LNCaP clone FGC (cell line): ENCODE data around the gene PMFBP1.

Source experiments
- DNase-seq: peaks from one replicate; pipeline ENCODE4 v3.0.0-alpha.2; 2011; ENCODE audit warnings: low read depth
- H3K4me3 ChIP-seq: 2 replicates; pipeline ENCODE4 v1.5.1; 2011; ENCODE audit warnings: mild to moderate bottlenecking, low read depth, low read length, control low read depth
- TF ChIP-seq, protein P1 (sequence below): IDR thresholded peaks from 2 replicates; pipeline ENCODE4 v1.5.1; 2012; ENCODE audit warnings: mild to moderate bottlenecking; ENCODE audit not compliant: control insufficient read depth, insufficient read depth; ENCODE audit errors: extremely low read depth

Gene PMFBP1

DNA sequence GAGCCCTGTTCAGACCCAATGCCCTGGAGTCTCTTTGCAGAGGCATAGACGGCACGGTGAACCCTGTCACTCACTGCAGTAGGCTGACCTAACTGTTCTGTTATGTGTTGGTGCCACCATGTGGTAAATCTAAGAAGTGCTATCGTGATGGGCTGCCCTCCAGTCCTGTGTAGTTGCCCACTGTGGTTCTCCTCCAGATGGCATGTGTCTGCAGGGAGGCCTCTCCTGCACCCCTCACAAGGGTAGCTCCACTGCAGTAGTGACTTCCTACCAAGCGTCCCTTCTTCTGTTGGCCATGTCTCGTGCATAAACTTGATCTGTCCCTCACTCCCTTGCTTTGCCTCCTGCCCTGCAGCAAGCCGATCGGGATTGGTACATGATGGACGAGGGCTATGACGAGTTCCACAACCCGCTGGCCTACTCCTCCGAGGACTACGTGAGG, 72.6 kb downstream of the PMFBP1 start:
- TF ChIP-seq, protein P1, sequence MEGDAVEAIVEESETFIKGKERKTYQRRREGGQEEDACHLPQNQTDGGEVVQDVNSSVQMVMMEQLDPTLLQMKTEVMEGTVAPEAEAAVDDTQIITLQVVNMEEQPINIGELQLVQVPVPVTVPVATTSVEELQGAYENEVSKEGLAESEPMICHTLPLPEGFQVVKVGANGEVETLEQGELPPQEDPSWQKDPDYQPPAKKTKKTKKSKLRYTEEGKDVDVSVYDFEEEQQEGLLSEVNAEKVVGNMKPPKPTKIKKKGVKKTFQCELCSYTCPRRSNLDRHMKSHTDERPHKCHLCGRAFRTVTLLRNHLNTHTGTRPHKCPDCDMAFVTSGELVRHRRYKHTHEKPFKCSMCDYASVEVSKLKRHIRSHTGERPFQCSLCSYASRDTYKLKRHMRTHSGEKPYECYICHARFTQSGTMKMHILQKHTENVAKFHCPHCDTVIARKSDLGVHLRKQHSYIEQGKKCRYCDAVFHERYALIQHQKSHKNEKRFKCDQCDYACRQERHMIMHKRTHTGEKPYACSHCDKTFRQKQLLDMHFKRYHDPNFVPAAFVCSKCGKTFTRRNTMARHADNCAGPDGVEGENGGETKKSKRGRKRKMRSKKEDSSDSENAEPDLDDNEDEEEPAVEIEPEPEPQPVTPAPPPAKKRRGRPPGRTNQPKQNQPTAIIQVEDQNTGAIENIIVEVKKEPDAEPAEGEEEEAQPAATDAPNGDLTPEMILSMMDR: peak; percentile 76
- no peak overlapping the region for H3K4me3 ChIP-seq
- no peak for DNase-seq

DNA sequence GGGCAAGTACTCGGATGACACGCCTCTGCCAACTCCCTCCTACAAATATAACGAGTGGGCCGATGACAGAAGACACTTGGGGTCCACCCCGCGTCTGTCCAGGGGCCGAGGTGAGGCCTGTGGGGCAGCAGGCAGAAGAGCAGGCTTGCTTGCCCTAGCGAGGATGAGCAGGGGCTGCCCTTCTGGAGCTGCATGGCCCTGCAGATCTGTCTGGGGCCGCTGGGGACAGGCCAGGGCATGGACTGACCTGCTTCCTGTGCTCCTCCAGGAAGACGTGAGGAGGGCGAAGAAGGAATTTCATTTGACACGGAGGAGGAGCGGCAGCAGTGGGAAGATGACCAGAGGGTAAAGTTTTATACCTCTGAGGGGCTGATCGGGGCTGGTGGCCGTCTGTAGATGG, 73.0 kb downstream of the PMFBP1 start:
- TF ChIP-seq, protein P1: no peak
- H3K4me3 ChIP-seq: no peak overlapping the region
- DNase-seq: no peak

DNA sequence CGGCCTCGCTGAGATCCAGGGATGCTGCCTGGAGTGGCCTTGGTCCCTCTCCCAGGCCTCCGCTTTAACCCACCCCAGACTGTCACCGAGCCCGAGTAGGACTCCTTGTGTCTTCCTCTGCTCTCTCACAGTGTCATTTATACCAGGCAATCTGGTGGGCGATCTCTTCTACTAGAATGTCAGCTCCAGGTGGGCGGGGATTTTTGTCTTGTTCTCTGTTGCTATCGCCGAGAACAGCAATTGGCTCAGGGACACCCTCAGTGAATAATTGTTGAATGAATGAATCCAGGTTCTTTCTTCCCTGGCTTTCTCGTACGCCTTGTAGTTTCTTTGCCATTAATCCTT, 77.7 kb downstream of the PMFBP1 start:
- H3K4me3 ChIP-seq: peak overlapping the region; percentile 92
- TF ChIP-seq, protein P1: no peak
- DNase-seq: no peak

DNA sequence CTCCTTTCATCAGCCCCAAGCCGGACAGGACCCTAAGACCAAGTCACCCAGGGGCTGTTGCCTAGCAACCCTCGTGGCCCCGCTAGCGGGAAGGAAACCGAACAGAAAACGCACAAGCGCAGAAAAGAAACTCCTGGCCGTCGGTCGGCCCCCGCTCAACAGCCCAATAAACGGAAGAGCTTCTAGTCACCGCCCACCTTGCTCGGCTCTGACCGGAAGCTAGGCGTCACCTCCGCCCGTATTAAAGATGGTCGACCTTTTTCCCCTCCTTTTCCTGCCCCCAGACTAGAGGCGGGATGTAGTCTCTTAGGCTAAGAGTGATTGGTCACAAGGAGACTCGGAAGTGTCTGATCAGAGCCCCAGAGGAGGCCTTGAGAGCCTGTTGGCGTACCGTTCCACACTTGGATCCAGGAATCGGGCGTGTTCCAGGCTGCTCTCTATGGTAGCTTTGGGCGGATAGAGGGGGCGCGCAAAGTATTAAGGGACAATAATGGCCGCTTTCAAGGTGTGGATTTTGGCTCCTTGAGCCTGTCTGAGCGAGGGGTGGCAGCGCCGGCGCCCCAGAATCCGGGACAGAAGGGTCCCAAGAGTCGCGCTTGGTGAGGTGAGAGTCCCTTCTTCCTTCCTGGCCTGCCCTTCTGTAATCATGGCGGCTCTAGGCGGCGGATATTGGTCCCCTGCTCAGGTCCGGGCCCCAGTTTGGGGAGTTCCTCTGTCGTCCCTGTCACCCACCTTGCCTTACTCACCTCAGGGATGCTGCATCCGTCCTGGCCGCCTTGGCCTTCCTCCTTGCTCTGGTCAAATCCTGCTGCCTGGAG, 78.3 kb downstream of the PMFBP1 start, which contains the start of the genes DHX38 and TXNL4B:
DHX38 (plus strand) TSS at position 400 of the 818 bp plus-strand sequence. CDS start 2,311 bp downstream, outside the sequence.
TXNL4B (minus strand) TSS at position 173 of the 818 bp plus-strand sequence. CDS start 2,871 bp downstream, outside the sequence.
- TF ChIP-seq, protein P1: no peak
- DNase-seq: peak; percentile 99
- peak within 1 kb of the TSS; percentile 92 for H3K4me3 ChIP-seq

DNA sequence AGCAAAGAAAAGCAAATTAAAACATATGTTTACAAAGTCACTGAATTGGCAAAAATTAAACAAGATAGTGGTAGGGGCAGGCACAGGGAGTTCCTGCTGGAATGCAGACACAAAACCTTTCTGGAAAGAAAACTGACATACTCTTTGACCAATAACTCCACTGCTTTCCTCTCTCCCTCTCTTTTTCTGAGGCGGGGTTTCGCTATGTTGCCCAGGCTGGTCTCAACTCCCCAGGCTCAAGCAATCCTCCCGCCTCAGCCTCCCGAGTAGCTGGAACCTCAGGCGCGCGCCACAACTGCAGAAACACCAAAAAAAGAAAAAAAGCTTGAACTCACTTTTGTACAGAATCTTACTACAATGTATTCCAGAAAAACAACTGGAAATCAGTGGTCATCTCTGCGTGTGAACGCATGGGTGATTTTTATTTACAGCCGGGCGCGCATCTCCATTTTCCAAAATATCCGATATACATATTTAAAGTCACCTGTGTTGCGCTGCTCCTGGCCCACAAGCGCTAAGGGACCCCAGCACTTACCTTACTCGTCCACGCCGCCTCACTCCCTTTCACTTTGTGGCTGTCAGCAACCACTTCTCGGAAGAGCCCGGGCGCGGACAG, 79.0 kb downstream of the PMFBP1 start:
- TF ChIP-seq, protein P1: no peak
- no peak for DNase-seq
- peak overlapping the region; percentile 92 for H3K4me3 ChIP-seq

DNA sequence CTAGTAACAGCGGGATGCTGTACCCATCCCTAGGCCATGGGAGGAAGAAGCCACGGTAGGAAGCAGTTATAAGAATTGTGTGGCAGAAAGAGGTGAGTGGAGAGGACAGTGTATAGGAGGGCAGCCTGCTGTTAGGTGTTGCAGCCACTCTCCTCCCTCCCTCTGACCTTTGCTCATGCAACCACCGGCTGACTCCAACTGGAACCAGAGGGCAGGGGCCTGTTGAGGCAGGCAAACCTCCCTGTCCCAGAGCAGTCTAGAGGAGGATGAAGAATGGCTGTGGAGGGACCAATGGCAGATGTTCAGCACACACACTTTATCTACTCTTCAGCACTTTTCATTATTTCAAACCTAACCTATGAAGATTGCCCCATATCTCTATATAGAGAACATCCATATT, 80.7 kb downstream of the PMFBP1 start:
- DNase-seq: no peak
- H3K4me3 ChIP-seq: no peak overlapping the region
- TF ChIP-seq, protein P1: no peak
